ENCODE data around the gene AFF1. TPM values are rescaled to one million over a fixed set of nuclear protein-coding genes. Genes with fewer than 3 reads are reported as not detected.
A peak's percentile ranks its signal among the peaks of the same experiment; 100 is the strongest.
"Not testable (repeated sequence)": the region's sequence is repeated elsewhere in the genome, so short reads cannot be mapped to it uniquely, and the experiment has no call there.

The AFF1 gene
- total RNA-seq, 1 donor from 2014 or later, result 121 TPM

DNA sequence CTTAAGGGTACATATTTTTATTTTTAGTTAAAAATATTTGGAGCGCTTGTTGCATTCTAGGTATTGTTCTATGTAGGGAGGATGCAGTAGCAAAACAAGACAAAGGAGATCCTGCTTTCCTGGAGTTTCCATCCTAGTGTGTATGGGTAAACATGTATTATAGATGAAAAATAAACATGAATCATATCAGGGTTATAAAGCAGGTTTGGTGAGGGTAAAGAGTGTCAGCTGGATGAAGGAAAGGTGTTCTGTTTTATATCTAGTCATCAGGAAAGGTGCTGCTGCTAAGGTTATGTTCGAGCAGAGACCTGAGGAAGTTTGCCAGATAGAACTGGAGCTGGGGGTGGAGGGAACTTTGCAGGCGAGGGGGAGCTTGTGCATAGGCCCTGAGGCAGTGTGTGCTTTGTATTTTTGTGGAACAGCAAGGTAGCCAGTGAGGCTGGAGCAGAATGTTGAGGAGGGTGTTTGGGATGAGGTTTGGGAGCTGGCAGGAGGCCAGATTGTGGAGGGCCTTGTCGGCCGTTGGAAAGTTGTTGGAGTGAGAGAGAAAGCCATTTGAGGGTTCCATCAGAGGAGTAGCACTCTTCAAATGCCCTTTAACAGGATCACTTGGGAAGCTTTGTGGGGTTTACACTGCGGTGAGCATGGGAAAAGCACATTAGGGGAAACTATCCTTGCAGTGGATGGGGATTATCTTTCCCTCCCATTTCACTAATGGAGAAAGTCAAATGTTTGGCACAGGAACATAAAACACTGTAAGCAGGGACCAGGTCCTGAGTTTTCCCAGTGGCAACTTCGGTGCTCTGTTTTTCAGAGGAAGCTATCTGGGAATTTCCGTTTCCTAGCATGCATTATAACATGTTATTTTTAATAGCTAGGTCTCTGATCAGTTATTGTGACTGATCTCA lies 35.9 kb downstream of the AFF1 start:
- intact Hi-C loops (cut with DNase I), result no loop called here
- DNase-seq (ENCODE audit: low spot score), result no peak
- no peak for ATAC-seq

DNA sequence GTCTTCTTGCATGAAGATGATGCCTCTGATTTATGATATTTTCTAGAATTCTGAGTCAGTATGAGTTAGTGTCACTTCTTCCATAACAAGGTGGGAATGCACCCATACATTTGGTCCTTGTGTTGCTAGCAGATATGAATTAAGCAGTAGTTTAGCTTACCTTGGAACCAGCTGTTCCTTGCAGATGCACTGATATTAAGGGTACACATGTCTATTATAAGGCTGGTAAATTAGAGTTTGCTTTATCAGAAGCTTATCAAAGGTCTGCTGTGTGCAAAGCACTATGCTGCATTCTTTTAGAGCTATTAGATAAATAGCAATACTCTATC lies 36.5 kb downstream of the AFF1 start:
- intact Hi-C loops (cut with DNase I), result no loop called here
- ATAC-seq (no peak), DNase-seq (ENCODE audit: low spot score) (no peak)

DNA sequence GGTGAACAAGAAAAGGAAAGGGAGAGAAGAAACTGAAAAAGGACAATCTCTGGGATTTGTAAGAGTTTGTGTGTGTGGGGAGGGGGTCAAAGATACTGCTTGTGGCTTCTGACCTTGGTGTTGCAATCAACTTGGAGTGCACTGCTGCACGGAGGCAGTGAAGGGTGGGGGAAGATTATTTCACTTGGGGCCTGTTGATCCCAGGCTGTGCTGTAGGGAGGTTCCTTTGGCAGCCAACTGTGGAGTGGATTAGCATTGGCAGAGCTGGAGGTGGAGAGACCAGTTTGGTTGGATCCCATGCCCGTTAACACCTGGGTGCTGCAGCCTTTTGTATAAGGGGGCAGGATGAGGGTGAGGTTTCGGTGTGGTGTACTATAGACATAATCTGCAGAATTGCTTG lies 38.2 kb downstream of the AFF1 start:
- ATAC-seq (peak; percentile 83), DNase-seq (ENCODE audit: low spot score) (no peak)

DNA sequence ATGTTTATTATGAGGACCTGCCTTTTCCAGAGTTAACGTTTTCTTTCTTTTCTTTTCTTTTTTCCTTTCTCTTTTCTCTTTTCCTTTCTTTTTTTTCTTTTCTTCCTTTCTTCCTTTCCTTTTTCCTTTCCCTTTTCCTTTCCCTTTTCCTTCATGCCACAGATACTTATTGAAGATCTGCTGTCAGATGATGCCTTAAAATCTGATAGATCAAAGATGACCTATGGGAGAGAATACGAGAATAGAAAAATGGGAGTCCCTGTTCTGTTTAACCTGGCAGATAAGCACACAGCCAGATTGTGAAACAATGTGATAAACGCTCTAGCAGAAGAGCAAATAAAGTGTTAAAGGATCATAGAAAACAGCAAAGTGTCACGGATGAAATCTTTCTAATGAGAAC lies 38.9 kb downstream of the AFF1 start:
- ATAC-seq, result no peak
- intact Hi-C loops (cut with DNase I), result no loop called here
- no peak for DNase-seq (ENCODE audit: low spot score)

More for the DNA sequence above, 38.2 kb downstream of the AFF1 start:
- intact Hi-C loops (cut with DNase I), result no loop called here

DNA sequence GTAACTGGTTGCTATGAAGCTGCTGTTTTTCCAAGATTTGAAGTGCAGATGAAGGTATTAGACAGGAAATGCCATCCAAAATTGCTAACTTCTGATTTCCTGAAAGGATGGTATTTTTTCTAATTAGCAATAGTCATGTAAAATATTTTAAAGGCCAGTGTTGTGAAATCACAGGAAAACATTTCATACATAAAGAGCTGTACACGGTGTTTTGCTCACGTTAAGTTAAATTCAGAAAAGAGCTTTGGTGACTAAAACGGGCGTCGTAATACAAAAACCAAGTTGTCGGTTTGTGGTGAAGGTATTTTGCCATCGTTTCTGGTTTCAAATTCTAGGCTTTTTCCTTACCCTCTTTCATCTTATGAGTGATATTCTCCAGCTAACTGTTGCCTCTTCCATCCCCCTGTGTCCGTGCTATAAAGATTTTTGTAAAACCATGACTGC lies 39.8 kb downstream of the AFF1 start:
- no peak for DNase-seq (ENCODE audit: low spot score)
- no peak for ATAC-seq
- intact Hi-C loops (cut with DNase I), result no loop called here

DNA sequence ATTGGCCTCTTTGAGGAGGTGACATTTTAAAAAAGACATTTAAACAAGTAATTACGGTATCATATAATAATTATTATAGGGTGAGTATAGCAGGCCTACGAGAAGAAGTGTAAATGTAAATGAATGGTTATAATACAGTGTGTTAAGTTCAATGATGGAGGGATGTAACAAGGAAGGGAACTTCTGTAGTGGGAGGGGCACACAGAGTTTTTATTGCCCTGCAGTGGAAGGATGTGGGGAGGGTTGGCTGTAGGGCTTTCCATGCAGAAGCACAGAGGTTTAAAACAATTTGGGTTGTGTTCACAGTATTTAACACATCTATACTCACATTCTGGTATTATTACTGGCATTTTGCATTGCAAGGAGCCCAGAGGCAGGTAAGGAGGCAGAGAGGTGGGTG lies 41.1 kb downstream of the AFF1 start:
- DNase-seq (ENCODE audit: low spot score) (no peak), ATAC-seq (no peak)
- intact Hi-C loops (cut with DNase I), result no loop called here

DNA sequence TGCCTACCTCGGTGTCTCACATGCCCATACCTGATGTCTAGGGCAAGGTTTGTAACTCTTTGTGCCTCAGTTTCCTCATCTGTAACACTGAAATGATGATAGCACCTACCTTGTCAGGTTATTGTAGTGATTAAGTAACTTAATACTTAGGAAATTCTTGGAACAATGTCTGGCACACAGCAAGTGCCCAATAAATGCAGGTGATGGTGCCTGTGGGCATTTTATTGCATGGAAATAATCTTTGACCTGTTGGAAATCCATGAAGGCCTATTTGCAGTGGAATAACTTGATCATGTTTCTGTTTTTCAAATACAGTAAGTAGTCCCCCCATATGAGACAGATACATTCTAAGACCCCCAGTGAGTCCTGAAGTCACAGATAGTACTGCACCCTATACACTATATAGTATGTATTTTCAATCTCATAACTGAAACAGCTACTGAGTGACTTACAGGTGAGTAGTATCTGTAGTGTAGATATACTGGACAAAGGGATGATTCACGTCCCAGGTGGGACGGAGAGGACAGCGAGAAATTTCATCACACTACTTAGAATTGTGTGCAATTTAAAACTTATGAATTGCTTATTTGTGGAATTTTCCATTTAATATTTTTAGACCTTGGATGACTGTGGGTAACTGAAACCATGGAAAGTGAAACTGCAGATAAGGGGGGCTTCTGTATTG lies 42.1 kb downstream of the AFF1 start:
- DNase-seq (ENCODE audit: low spot score) (no peak), ATAC-seq (no peak)
- intact Hi-C loops (cut with DNase I), result no loop called here

DNA sequence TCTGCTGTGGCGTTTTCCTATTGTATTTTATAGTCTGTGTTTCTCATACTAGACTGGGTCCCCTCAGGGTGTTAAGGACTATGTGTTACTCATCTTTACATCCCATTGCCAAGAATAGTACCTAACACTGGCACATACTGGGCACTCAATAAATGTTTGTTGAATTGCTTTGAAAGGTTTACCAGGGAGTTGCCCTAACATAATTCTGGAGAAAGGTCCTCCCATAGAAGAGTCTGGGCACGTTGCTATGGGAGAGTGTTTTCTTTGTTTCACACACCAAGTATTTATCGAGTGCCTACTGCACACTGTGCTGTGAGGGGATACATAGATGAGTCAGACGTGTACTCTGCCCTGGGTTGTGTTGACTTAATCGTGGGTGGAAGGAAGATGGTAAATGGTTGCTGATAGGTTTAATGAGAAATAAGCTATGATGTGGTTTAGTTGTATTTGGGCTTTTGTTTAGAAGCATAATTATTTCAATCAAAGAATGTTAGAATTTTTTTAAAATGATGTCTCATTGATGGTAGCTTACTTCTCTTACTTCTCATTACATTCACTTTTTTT lies 42.9 kb downstream of the AFF1 start:
- ATAC-seq, result no peak
- no peak for DNase-seq (ENCODE audit: low spot score)
- intact Hi-C loops (cut with DNase I), result no loop called here

DNA sequence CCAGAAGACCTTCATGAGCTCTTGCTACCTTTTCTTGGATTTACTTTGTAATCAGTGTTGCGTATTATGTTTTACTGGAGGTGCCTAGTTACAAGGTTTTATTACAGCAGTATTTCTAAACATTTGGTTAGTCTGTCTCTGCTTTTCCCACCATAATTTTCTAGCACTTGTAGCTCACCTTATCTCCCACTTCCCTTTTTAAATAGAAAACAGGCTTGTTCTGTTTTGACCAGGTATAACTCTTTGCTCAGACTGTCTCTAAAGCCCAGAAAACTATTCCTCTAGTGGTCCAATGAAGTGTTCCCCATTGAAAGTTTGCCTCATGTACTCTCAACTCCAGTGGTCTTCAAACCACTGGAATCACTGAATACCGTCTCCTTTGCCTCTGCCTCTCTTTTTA lies 43.9 kb downstream of the AFF1 start:
- intact Hi-C loops (cut with DNase I), result no loop called here
- ATAC-seq (no peak), DNase-seq (ENCODE audit: low spot score) (no peak)

DNA sequence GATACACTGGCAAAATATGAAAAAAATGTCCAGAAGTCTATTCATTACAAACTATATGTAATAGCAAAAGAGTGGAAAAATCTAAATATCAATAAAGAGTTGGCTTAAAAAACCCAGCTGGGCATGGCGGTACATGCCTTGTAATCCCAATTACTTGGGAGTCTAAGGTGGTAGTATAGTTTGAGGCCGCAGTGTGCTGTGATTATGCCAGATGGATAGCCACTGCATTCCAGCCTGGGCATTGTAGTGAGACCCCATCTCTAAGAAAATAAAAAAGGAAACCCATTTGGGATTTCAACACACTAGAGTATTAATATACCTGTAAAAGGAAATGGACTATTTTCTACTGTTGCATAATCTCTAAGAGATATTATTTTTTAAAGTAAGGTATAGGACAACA lies 45.4 kb downstream of the AFF1 start:
- no peak for ATAC-seq
- intact Hi-C loops (cut with DNase I), result no loop called here
- DNase-seq (ENCODE audit: low spot score), result no peak

DNA sequence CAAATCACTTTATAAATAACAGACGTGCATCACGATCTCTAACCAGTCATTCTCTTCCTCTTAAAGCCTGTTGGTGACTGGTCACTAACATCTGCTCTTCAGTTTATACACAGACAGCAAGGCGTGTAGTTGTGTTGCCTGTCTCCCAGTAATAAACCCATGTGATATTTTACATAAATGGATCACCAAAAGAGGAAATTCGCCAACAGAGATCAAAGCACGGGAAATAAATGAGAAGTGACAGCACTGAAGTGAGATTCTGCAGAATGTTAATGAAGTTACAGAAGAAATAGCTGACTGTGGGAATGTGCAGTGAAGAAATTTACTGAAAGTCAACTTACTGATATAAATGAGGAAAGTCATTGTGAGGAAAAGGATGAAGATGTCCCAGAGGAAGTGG lies 47.0 kb downstream of the AFF1 start:
- intact Hi-C loops (cut with DNase I), result no loop called here
- ATAC-seq, result peak; percentile 69

DNA sequence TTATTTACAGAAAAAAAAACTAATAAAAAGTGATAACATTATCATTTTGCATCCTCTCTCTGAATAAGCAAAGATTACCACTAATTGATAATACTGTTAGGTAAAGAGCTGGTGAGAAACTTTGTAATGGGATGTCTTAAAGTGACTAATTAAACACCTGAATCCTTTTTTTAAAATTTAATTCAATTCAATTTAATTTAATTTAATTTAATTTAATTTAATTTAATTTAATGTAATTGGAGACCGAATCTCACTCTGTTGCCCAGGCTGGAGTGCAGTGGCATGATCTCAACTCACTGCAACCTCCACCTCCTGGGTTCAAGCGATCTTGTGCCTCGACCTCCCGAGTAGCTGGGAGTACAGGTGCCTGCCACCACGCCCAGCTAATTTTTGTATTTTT lies 51.0 kb downstream of the AFF1 start:
- DNase-seq (ENCODE audit: low spot score); intact Hi-C loops (cut with DNase I); ATAC-seq: not testable (repeated sequence)

More for the DNA sequence above, 47.0 kb downstream of the AFF1 start:
- DNase-seq (ENCODE audit: low spot score), result no peak

DNA sequence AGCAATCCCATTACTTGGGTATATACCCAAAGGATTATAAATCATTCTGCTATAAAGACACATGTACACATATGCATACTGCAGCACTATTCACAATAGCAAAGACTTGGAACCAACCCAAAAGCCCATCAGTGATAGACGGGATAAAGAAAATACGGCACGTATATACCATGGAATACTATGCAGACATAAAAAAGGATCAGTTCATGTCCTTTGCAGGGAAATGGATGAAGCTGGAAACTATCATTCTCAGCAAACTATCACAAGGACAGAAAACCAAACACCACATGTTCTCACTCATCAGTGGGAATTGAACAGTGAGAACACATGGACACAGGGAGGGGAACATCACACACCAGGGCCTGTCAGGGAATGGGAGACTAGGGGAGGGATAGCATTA lies 54.8 kb downstream of the AFF1 start:
- intact Hi-C loops (cut with DNase I); DNase-seq (ENCODE audit: low spot score); ATAC-seq: not testable (repeated sequence)

DNA sequence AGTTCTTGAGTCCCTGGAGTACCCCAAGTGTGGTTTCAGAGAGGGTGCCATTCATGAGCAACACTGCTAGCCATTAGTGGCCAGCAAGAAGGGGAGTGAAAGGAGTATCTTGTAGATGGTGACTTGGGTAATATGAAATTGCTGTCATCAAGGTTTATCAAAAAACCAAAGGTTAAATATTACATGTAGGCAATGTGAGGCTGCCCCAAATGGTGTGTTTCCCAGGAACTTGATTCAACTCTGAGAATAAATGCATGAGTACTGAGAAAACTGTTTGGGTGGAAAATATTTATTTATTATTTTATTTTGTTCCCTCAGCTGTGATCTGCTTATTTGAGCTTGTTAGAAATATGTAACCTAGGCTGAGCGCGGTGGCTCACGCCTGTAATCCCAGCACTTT lies 55.7 kb downstream of the AFF1 start:
- intact Hi-C loops (cut with DNase I), result no loop called here
- no peak for DNase-seq (ENCODE audit: low spot score)
- no peak for ATAC-seq

DNA sequence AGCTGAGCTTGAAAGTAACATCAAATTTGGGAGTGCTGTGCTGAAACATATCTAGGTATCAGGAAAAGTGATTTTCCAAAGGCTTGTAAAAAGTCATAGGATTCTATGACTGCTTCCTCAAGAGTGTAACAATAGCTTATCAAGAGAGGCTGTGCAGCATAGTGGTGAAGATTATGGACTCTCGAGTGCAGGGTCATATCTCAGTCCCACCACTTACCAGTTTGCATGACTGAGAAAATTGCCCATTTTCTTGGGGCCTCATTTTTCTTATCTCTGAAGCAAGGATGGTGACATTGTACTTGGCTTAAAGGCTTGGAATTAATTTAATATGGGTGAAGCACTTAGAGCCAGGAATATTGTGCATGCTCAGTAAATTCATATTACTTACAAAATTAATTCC lies 57.2 kb downstream of the AFF1 start:
- no peak for DNase-seq (ENCODE audit: low spot score)
- intact Hi-C loops (cut with DNase I), result no loop called here
- no peak for ATAC-seq

DNA sequence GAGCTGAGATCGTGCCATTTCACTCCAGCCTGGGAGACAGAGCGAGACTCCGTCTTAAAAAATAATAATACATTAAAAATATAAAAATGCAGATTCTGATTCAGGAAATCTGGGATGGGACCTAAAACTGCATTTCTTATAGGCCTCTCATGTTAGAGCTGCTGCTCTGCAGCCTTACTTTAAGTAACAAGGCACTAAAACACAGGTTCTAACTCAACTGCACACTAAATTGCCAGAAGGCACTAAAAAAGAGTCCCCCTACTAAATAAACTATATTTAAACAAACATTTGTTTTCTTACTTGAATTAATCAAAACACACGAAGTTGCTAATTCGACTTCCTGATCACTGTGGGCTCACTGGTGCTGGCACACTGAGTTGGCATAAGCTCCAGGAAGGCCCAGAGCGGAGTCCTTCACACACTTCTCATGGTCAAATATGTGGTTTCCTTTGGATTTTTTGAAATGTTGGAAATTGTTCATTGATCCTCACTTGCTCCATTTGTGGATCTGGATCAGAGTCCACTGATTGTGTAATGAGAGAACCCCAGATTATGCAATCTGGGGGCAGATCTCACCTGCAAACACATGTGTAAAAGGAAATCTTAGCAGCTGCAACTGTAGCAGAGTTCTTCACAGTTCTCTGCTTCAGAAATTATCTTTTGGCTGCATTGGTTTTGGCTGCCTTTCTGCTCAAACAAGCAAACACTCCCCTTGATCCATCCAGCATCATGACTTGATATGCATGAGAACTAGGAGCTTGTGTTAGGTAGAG lies 59.3 kb downstream of the AFF1 start:
- DNase-seq (ENCODE audit: low spot score), result no peak
- peak; percentile 38 for ATAC-seq
- intact Hi-C loops (cut with DNase I), result no loop called here

DNA sequence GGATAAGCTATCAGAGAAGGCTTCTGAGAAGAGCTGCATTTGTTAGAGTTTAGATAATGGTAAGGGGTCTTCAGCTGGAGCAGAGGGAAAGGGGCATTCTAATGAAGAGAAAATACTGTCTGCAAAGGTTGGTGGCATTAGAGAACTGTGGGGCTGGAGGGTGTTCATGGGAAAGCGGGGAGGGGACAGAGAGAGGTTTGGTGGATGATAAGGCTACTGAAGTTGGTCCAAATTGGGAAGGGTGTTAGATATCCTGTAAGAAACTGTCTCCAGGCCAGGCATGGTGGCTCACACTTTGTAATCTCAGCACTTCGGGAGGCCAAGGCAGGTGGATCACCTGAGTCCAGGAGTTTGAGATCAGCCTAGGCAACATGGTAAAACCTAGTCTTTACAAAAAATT lies 59.9 kb downstream of the AFF1 start:
- ATAC-seq (no peak), DNase-seq (ENCODE audit: low spot score) (no peak)
- intact Hi-C loops (cut with DNase I), result no loop called here

DNA sequence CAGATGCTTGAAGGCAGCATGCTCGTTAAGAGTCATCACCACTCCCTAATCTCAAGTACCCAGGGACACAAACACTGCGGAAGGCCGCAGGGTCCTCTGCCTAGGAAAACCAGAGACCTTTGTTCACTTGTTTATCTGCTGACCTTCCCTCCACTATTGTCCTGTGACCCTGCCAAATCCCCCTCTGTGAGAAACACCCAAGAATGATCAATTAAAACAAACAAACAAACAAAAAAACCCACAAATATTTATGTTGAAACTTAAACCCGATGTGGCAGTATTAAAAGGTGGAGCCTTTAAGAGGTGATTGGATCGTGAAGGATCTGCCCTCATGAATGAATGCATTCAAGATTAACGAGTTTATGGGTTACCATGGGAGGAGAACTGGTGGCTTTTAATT lies 61.7 kb downstream of the AFF1 start:
- ATAC-seq; DNase-seq (ENCODE audit: low spot score); intact Hi-C loops (cut with DNase I): not testable (repeated sequence)

DNA sequence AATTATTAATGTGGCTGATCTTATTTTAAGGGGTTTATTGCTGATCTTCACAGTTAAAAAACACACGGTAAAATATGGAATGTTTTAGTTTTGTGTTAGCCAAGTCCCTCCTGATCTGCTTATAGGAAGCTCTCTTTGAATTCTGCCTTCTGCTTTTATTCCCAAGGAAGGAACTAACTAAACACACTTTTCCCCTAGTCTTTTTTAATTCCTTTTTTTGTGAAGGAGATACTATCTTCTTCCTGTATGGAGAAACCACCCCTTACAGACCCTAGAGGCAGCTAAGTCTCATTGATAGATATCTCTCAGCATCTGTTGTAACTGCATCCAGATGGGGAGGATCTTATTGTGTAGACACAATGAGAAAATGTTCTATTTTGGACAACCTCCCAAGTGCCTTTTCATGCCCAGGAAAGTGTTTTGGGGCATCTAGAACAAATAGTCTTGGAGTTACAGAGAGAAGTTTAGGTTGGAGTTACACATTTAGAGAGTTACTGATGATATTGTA lies 64.4 kb downstream of the AFF1 start:
- DNase-seq (ENCODE audit: low spot score), result no peak
- intact Hi-C loops (cut with DNase I), result no loop called here
- peak; percentile 21 for ATAC-seq
